H1 (cell line): Measurements from ENCODE around the gene HERC4. TPM values are rescaled to one million over a fixed set of nuclear protein-coding genes. Genes with fewer than 3 reads are reported as not detected.

ENCODE experiments used
- CTCF ChIA-PET: fragments of 300-600 bp; sonication (Branson Sonifier 250); formaldehyde crosslinking; loops from one replicate; lab custom pipeline; 2021; ENCODE audit not compliant: partially characterized antibody; lab: Charles Lee
- POLR2A ChIA-PET: fragments of 300-600 bp; sonication (Branson Sonifier 250); formaldehyde crosslinking; loops from one replicate; lab custom pipeline; 2021; ENCODE audit warnings: inconsistent platforms; ENCODE audit not compliant: partially characterized antibody; lab: Charles Lee
- DNase-seq, 2 experiments: peaks; one replicate each; pipeline versions ENCODE4 v3.0.0 to v3.0.0-alpha.2; 2010 to 2022; ENCODE audit warnings: low spot score in 2 of 2, low read depth in 1 of 2, mixed read lengths in 1 of 2
- FAIRE-seq: peaks from 2 replicates; lab custom pipeline; 2011; peaks lifted over from hg19 to GRCh38; lab: Jason Lieb, UNC
- H2AFZ ChIP-seq: 2 replicates; pipeline ENCODE4 v1.8.1; 2012; ENCODE audit warnings: low read length, inconsistent platforms
- H2AK5ac ChIP-seq: 2 replicates; pipeline ENCODE4 v1.6.1; 2013; ENCODE audit warnings: low read depth, low read length
- H2BK120ac ChIP-seq: replicated peaks from 2 replicates; pipeline ENCODE3; 2013; ENCODE audit warnings: low read depth, low read length, inconsistent platforms
- H2BK12ac ChIP-seq: 2 replicates; pipeline ENCODE4 v1.6.1; 2013; ENCODE audit warnings: low read depth, low read length
- H2BK15ac ChIP-seq: 2 replicates; pipeline ENCODE4 v1.6.1; 2013; ENCODE audit warnings: low read length
- H2BK20ac ChIP-seq: 2 replicates; pipeline ENCODE4 v1.6.1; 2013; ENCODE audit warnings: low read length
- H2BK5ac ChIP-seq: 2 replicates; pipeline ENCODE4 v1.6.1; 2013; ENCODE audit warnings: low read depth, low read length
- H3K14ac ChIP-seq: 2 replicates; pipeline ENCODE4 v1.6.1; 2013; ENCODE audit warnings: inconsistent platforms; ENCODE audit not compliant: insufficient read length
- H3K18ac ChIP-seq: 2 replicates; pipeline ENCODE4 v1.6.1; 2013; ENCODE audit warnings: low read length; ENCODE audit errors: extremely low read depth
- H3K23ac ChIP-seq: 2 replicates; pipeline ENCODE4 v1.6.1; 2013; ENCODE audit warnings: inconsistent platforms; ENCODE audit not compliant: insufficient read length
- H3K23me2 ChIP-seq: 2 replicates; pipeline ENCODE4 v1.6.1; 2013; ENCODE audit warnings: low read depth, low read length
- H3K27ac ChIP-seq: 2 replicates; pipeline ENCODE4 v1.6.1; 2011; ENCODE audit warnings: low read depth, low read length, inconsistent platforms
- H3K27me3 ChIP-seq, 4 experiments: replicated peaks in 1 of 4; 1 replicate in 1 of 4; 2 replicates in 3 of 4; pipeline versions ENCODE4 v1.6.1 to v1.8.1; 2011 to 2013; ENCODE audit warnings: low read length in 3 of 4, mild to moderate bottlenecking in 3 of 4, inconsistent platforms in 2 of 4, mixed read lengths in 2 of 4, moderate library complexity in 1 of 4; ENCODE audit not compliant: control insufficient read depth in 3 of 4, insufficient read depth in 3 of 4; ENCODE audit errors: extremely low read depth in 1 of 4
- H3K36me3 ChIP-seq, 4 experiments: 2 replicates each; pipeline versions ENCODE4 v1.6.1 to v1.8.1; 2011 to 2013; ENCODE audit warnings: mild to moderate bottlenecking in 4 of 4, low read length in 3 of 4, moderate library complexity in 2 of 4, control low read depth in 1 of 4, inconsistent platforms in 1 of 4; ENCODE audit not compliant: insufficient read depth in 4 of 4, control insufficient read depth in 2 of 4
- H3K4ac ChIP-seq: replicated peaks from 2 replicates; pipeline ENCODE3; 2013; ENCODE audit warnings: low read length, low read depth, mixed read lengths, inconsistent platforms; ENCODE audit not compliant: insufficient read length
- H3K4me1 ChIP-seq, 4 experiments: replicated peaks in 1 of 4; 1 replicate in 1 of 4; 2 replicates in 3 of 4; pipeline versions ENCODE4 v1.6.1 to v1.8.1; 2011 to 2013; ENCODE audit warnings: low read length in 3 of 4, inconsistent platforms in 2 of 4, mixed read lengths in 1 of 4; ENCODE audit not compliant: insufficient read depth in 4 of 4, control insufficient read depth in 3 of 4
- H3K4me2 ChIP-seq, 2 experiments: 2 replicates each; pipeline versions ENCODE4 v1.6.1 to v1.8.1; 2011 to 2013; ENCODE audit warnings: low read depth in 2 of 2, low read length in 2 of 2, control low read depth in 1 of 2, inconsistent platforms in 1 of 2, mild to moderate bottlenecking in 1 of 2; ENCODE audit not compliant: insufficient read depth in 1 of 2
- H3K4me3 ChIP-seq, 4 experiments: fragments of 200-600, 300-600 bp in 1 of 4; sonication (generic), shearing (Covaris generic), sonication (Bioruptor Twin) in 1 of 4; 2 replicates each; pipeline versions ENCODE4 v1.5.1 to v1.8.1; 2011 to 2016; ENCODE audit warnings: low read length in 4 of 4, low read depth in 3 of 4, control low read depth in 2 of 4, inconsistent platforms in 2 of 4, mild to moderate bottlenecking in 2 of 4, mixed read lengths in 1 of 4, moderate library complexity in 1 of 4; ENCODE audit not compliant: insufficient read depth in 2 of 4; ENCODE audit errors: extremely low read depth in 1 of 4
- H3K56ac ChIP-seq: replicated peaks from 2 replicates; pipeline ENCODE3; 2013; ENCODE audit warnings: low read depth, mild to moderate bottlenecking, mixed read lengths, low read length, inconsistent platforms; ENCODE audit not compliant: insufficient read length
- H3K79me1 ChIP-seq: 2 replicates; pipeline ENCODE4 v1.6.1; 2013; ENCODE audit warnings: low read depth, low read length, control low read depth
- H3K79me2 ChIP-seq, 2 experiments: 2 replicates each; pipeline versions ENCODE4 v1.6.1 to v1.8.1; 2012 to 2013; ENCODE audit warnings: low read length in 2 of 2, mild to moderate bottlenecking in 2 of 2, inconsistent platforms in 1 of 2; ENCODE audit not compliant: insufficient read depth in 2 of 2, control insufficient read depth in 1 of 2
- H3K9ac ChIP-seq, 4 experiments: replicated peaks in 1 of 4; 1 replicate in 1 of 4; 2 replicates in 3 of 4; pipeline versions ENCODE4 v1.6.1 to v1.8.1; 2011 to 2013; ENCODE audit warnings: low read depth in 3 of 4, low read length in 3 of 4, control low read depth in 2 of 4, mild to moderate bottlenecking in 2 of 4, moderate library complexity in 2 of 4, inconsistent platforms in 1 of 4; ENCODE audit errors: extremely low read depth in 1 of 4
- H3K9me3 ChIP-seq, 2 experiments: 2 replicates each; pipeline versions ENCODE4 v1.6.1 to v1.8.1; 2012 to 2013; ENCODE audit warnings: mild to moderate bottlenecking in 2 of 2, moderate library complexity in 2 of 2, control low read depth in 1 of 2, inconsistent platforms in 1 of 2, low read depth in 1 of 2, low read length in 1 of 2, mixed read lengths in 1 of 2; ENCODE audit not compliant: insufficient read depth in 2 of 2
- H4K20me1 ChIP-seq, 2 experiments: replicated peaks in 1 of 2; 2 replicates each; pipeline versions ENCODE3 to v1.8.1; 2011 to 2013; ENCODE audit warnings: inconsistent platforms in 2 of 2, low read length in 2 of 2, mild to moderate bottlenecking in 1 of 2; ENCODE audit not compliant: insufficient read depth in 2 of 2, control insufficient read depth in 1 of 2
- H4K5ac ChIP-seq: 2 replicates; pipeline ENCODE4 v1.6.1; 2013; ENCODE audit warnings: low read length, low read depth, mixed read lengths, inconsistent platforms; ENCODE audit not compliant: insufficient read length
- H4K8ac ChIP-seq: 2 replicates; pipeline ENCODE4 v1.8.0; 2013; ENCODE audit warnings: mild to moderate bottlenecking, moderate library complexity, low read length, inconsistent platforms; ENCODE audit not compliant: insufficient read depth; ENCODE audit errors: extremely low read depth
- H4K91ac ChIP-seq: replicated peaks from 2 replicates; pipeline ENCODE3; 2013; ENCODE audit warnings: low read length, mixed read lengths, inconsistent platforms; ENCODE audit not compliant: insufficient read length
- CBX5 ChIP-seq: fragments of 300-800, 300-1000 bp; sonication (generic); IDR thresholded peaks from 2 replicates; pipeline ENCODE4 v1.7.1; 2016; ENCODE audit warnings: antibody characterized with exemption, low read length, low read depth
- CHD2 ChIP-seq: IDR thresholded peaks from 2 replicates; pipeline ENCODE4 v1.6.1; 2012; ENCODE audit warnings: low read length, improper control_type of control experiment
- E2F6 ChIP-seq: IDR thresholded peaks from 2 replicates; pipeline ENCODE4 v1.6.1; 2012; ENCODE audit warnings: inconsistent platforms
- EP300 ChIP-seq, 2 experiments: IDR thresholded peaks; 1 replicate in 1 of 2; 2 replicates in 1 of 2; pipeline ENCODE4 v1.6.1; 2011 to 2012; ENCODE audit warnings: low read depth in 2 of 2, low read length in 2 of 2, mild to moderate bottlenecking in 2 of 2, borderline replicate concordance in 1 of 2, inconsistent platforms in 1 of 2, moderate library complexity in 1 of 2
- PHF8 ChIP-seq: fragments of 200-600 bp; sonication (generic); conservative IDR thresholded peaks from 2 replicates; pipeline ENCODE4 v1.7.1; 2012; ENCODE audit warnings: low read depth, mild to moderate bottlenecking, inconsistent platforms, low read length, moderate library complexity
- POLR2AphosphoS5 ChIP-seq: IDR thresholded peaks from 2 replicates; pipeline ENCODE4 v1.6.1; 2011; ENCODE audit warnings: low read depth, low read length
- SIN3A ChIP-seq, 2 experiments: IDR thresholded peaks in 1 of 2; conservative IDR thresholded peaks in 1 of 2; 2 replicates each; pipeline ENCODE4 v1.6.1; 2011 to 2012; ENCODE audit warnings: low read length in 2 of 2, improper control_type of control experiment in 1 of 2, low read depth in 1 of 2, mild to moderate bottlenecking in 1 of 2
- SRF ChIP-seq: IDR thresholded peaks from 2 replicates; pipeline ENCODE4 v1.6.1; 2011; ENCODE audit warnings: mild to moderate bottlenecking, low read depth, low read length, moderate library complexity
- YY1 ChIP-seq: IDR thresholded peaks from 2 replicates; pipeline ENCODE4 v1.6.1; 2011; ENCODE audit warnings: low read depth, mild to moderate bottlenecking, low read length
- WGBS, 2 experiments: shearing (Covaris generic) in 1 of 2; methylation state at CpG; one replicate each; pipeline versions ENCODE4 v1.1.6 to v1.1.7; 2013 to 2015; ENCODE audit warnings: low lambda C conversion rate in 2 of 2, mixed read lengths in 2 of 2, inconsistent platforms in 1 of 2, low coverage in 1 of 2, missing lambda C conversion rate in 1 of 2; ENCODE audit not compliant: insufficient replicate concordance in 2 of 2, insufficient coverage in 1 of 2, insufficient read length in 1 of 2; ENCODE audit errors: extremely low coverage in 1 of 2, missing lambda C conversion rate in 1 of 2; 5-methylcytosine and 5-hydroxymethylcytosine counted together
- polyA plus RNA-seq, 7 experiments: library from polyadenylated mRNA; depleted of rRNA in 3 of 7; stranded (reverse) in 5 of 7; unstranded in 2 of 7; fragments of >200 nt in 5 of 7; fragments of 200-250 nt in 2 of 7; gene quantifications; 1 replicate in 5 of 7; 2 replicates in 1 of 7; 4 replicates in 1 of 7; pipeline versions ENCODE4 v1.2.1 to v1.2.3, GENCODE V29; 2011 to 2013; ENCODE audit warnings: missing spikeins in 2 of 7, mixed read lengths in 2 of 7
- total RNA-seq: library from RNA; stranded (reverse); fragmentation: NEBNext Ultra II Directional; extraction: Animal tissue kit (Norgen Biotek cat#: 25700); gene quantifications from 2 replicates; pipeline ENCODE4 v1.2.1, GENCODE V29; 2021

HERC4 gene
- total and polyA plus RNA-seq, 2 of the 8 experiments (the other 6 are each of a cell fraction or from before 2014, with no cell fraction given) = 7.5 to 44.0 TPM

GRCh38 chr10:67971311-67971710 is 103.8 kb downstream of the HERC4 start:
- H2BK12ac ChIP-seq = no peak overlapping the region
- H3K14ac ChIP-seq = no peak overlapping the region
- TF ChIP-seq SRF = no peak
- no peak for TF ChIP-seq EP300 (IDR thresholded peaks at IDR 0.05; ENCODE audit: borderline replicate concordance in 1 of 2, low read depth in 2 of 2, low read length in 2 of 2)
- no peak for TF ChIP-seq CBX5
- TF ChIP-seq CHD2 = no peak
- no peak for TF ChIP-seq YY1
- TF ChIP-seq POLR2AphosphoS5 = no peak
- TF ChIP-seq E2F6 = no peak
- TF ChIP-seq SIN3A (conservative IDR thresholded peaks at IDR 0.05 in 1 of 2, IDR thresholded peaks at IDR 0.05 in 1 of 2; ENCODE audit: low read depth in 1 of 2, low read length in 2 of 2) = no peak
- no peak for TF ChIP-seq PHF8
- TF ChIP-seq, all 59 proteins: peak for 0
- Histone ChIP-seq H3K79me2 (no peaks in the 10 kb centered on the region), H3K27ac (no peak overlapping the region), H3K4me2 (no peak overlapping the region), H3K4ac (no peak overlapping the region), H3K56ac (no peak overlapping the region), H3K36me3 (peaks cover 0 to 25% (median 6%) of the 10 kb centered on the region in 4 experiments; a peak in 3 of 8 replicates), H2BK20ac (no peak overlapping the region), H3K4me3 (no peak overlapping the region), H4K91ac (no peak overlapping the region), H2AFZ (no peak overlapping the region), H2AK5ac (no peak overlapping the region), H3K9ac (no peak overlapping the region), H3K27me3 (no peaks in the 10 kb centered on the region), H3K79me1 (peaks cover 3% of the 10 kb centered on the region; the same call in 1 of the 2 replicates), H4K5ac (no peak overlapping the region), H2BK120ac (no peak overlapping the region), H3K4me1 (peaks cover 0 to 8% (median 1%) of the 10 kb centered on the region in 4 experiments; a peak in 3 of 7 replicates), H3K23ac (no peak overlapping the region), H2BK5ac (no peak overlapping the region), H4K20me1 (no peaks in the 10 kb centered on the region), H4K8ac (no peak overlapping the region), H3K9me3 (peaks cover 6 to 9% of the 10 kb centered on the region in 2 experiments; a peak in 1 of 4 replicates), H3K18ac (no peak overlapping the region), H3K23me2 (no peaks in the 10 kb centered on the region), H2BK15ac (no peak overlapping the region)
- no peak for FAIRE-seq
- ChIA-PET CTCF (no interaction called here), POLR2A (no interaction called here)
- no peak for DNase-seq
- 89% methylated on average over 1 of the region's 1 CpG; no CpG with 5 or more reads in 1 of the 2 experiments for WGBS, 2 experiments
